HG03460 (cell line): Measurements from ENCODE around the gene PTPRG.

ENCODE experiments used
- ATAC-seq: cut with Tn5 transposase; IDR thresholded peaks from one replicate; pipeline ENCODE4 v1.9.1; 2021; ENCODE audit not compliant: unreplicated experiment

The PTPRG gene

GRCh38 chr3:61981060-61981459, 419.7 kb downstream of the PTPRG start:
- ATAC-seq = no peak

- no peak for ATAC-seq
These were observed 422.1 kb downstream of the PTPRG start for GRCh38 chr3:61983479-61983878.

- no peak for ATAC-seq
These were observed 423.6 kb downstream of the PTPRG start for GRCh38 chr3:61985020-61985419.

GRCh38 chr3:61986473-61986872, 425.1 kb downstream of the PTPRG start:
- no peak for ATAC-seq

GRCh38 chr3:61989681-61990080, 428.3 kb downstream of the PTPRG start:
- no peak for ATAC-seq

GRCh38 chr3:61990327-61991027, 429.1 kb downstream of the PTPRG start:
- ATAC-seq = no peak

- ATAC-seq = no peak
These were observed 430.3 kb downstream of the PTPRG start for GRCh38 chr3:61991706-61992105.

- ATAC-seq = no peak
These were observed 435.0 kb downstream of the PTPRG start for GRCh38 chr3:61996366-61996765.

GRCh38 chr3:61997101-61997500, 435.7 kb downstream of the PTPRG start:
- ATAC-seq = no peak

GRCh38 chr3:62003835-62004234, 442.5 kb downstream of the PTPRG start:
- ATAC-seq = no peak

GRCh38 chr3:62007036-62007435, 445.7 kb downstream of the PTPRG start:
- no peak for ATAC-seq

GRCh38 chr3:62010989-62011388, 449.6 kb downstream of the PTPRG start:
- no peak for ATAC-seq

GRCh38 chr3:62011666-62012065, 450.3 kb downstream of the PTPRG start:
- no peak for ATAC-seq

- ATAC-seq = no peak
These were observed 452.6 kb downstream of the PTPRG start for GRCh38 chr3:62013951-62014350.

- ATAC-seq = no peak
These were observed 453.7 kb downstream of the PTPRG start for GRCh38 chr3:62015111-62015510.

- no peak for ATAC-seq
These were observed 458.5 kb downstream of the PTPRG start for GRCh38 chr3:62019906-62020305.

GRCh38 chr3:62020706-62021105, 459.3 kb downstream of the PTPRG start:
- ATAC-seq = no peak

GRCh38 chr3:62022312-62022711, 460.9 kb downstream of the PTPRG start:
- no peak for ATAC-seq

- no peak for ATAC-seq
These were observed 463.5 kb downstream of the PTPRG start for GRCh38 chr3:62024882-62025281.

GRCh38 chr3:62025913-62026312, 464.5 kb downstream of the PTPRG start:
- ATAC-seq = no peak

- no peak for ATAC-seq
These were observed 465.9 kb downstream of the PTPRG start for GRCh38 chr3:62027241-62027640.

- ATAC-seq = no peak
These were observed 466.4 kb downstream of the PTPRG start for GRCh38 chr3:62027796-62028195.

GRCh38 chr3:62028236-62028635, 466.9 kb downstream of the PTPRG start:
- ATAC-seq = no peak
